Naive thymus-derived CD4-positive, alpha-beta T cell (primary cell): ENCODE measurements around the gene DPP6. TPM values are rescaled to one million over a fixed set of nuclear protein-coding genes. Genes with fewer than 3 reads are reported as not detected.

ENCODE experiments used
- ATAC-seq: fragments of 150-1000 bp; cut with Tn5 transposase; 2 replicates; pipeline ENCODE4 v1.10.0; 2021; ENCODE audit warnings: mild to moderate bottlenecking, moderate library complexity
- CTCF ChIA-PET: fragments of 350-600 bp; sonication (Branson Sonifier 250); formaldehyde crosslinking; loops from one replicate; lab custom pipeline; 2021; ENCODE audit warnings: antibody characterized with exemption; lab: Charles Lee
- POLR2A ChIA-PET: fragments of 350-600 bp; sonication (Branson Sonifier 250); formaldehyde crosslinking; loops from one replicate; lab custom pipeline; 2021; ENCODE audit warnings: antibody characterized with exemption, inconsistent platforms; lab: Charles Lee
- DNase-seq, 9 donors: peaks; one replicate each; pipeline versions ENCODE4 v3.0.0 to v3.0.0-alpha.2; 2020 to 2022; ENCODE audit warnings: mixed read lengths in 1 of 9
- H3K27ac ChIP-seq: one replicate; pipeline ENCODE4 v1.7.0; 2013; ENCODE audit warnings: mild to moderate bottlenecking, low read depth, low read length, moderate library complexity
- H3K27me3 ChIP-seq, 2 donors: one replicate each; pipeline ENCODE4 v1.7.0; 2013; ENCODE audit warnings: low read length in 2 of 2, mild to moderate bottlenecking in 2 of 2, moderate library complexity in 2 of 2; ENCODE audit not compliant: control insufficient read depth in 2 of 2, insufficient read depth in 2 of 2
- H3K36me3 ChIP-seq, 3 experiments: 1 replicate in 2 of 3; 2 replicates in 1 of 3; pipeline ENCODE4 v1.7.0; 2013; ENCODE audit warnings: low read length in 3 of 3, mild to moderate bottlenecking in 3 of 3, moderate library complexity in 1 of 3; ENCODE audit not compliant: insufficient read depth in 3 of 3, control insufficient read depth in 2 of 3
- H3K4me1 ChIP-seq, 2 donors: one replicate each; pipeline ENCODE4 v1.7.0; 2013; ENCODE audit warnings: low read length in 2 of 2, mild to moderate bottlenecking in 2 of 2, moderate library complexity in 1 of 2; ENCODE audit not compliant: control insufficient read depth in 2 of 2, insufficient read depth in 2 of 2
- H3K4me3 ChIP-seq: 2 replicates; pipeline ENCODE4 v1.7.0; 2013; ENCODE audit warnings: mild to moderate bottlenecking, low read length
- H3K9me3 ChIP-seq, 3 experiments: 1 replicate in 2 of 3; 2 replicates in 1 of 3; pipeline ENCODE4 v1.7.0; 2013; ENCODE audit warnings: low read length in 3 of 3; ENCODE audit not compliant: control insufficient read depth in 2 of 3
- H3K27ac Mint-ChIP-seq, 9 donors: one replicate each; pipeline ENCODE4 v1.8.0; 2020 to 2022; ENCODE audit warnings: mixed read lengths in 9 of 9, mild to moderate bottlenecking in 8 of 9, moderate library complexity in 5 of 9, inconsistent platforms in 2 of 9
- H3K27me3 Mint-ChIP-seq, 5 donors: one replicate each; pipeline ENCODE4 v1.8.0; 2021 to 2022; ENCODE audit warnings: mixed read lengths in 5 of 5, mild to moderate bottlenecking in 1 of 5
- H3K36me3 Mint-ChIP-seq, 5 donors: one replicate each; pipeline ENCODE4 v1.8.0; 2020 to 2022; ENCODE audit warnings: mixed read lengths in 5 of 5, mild to moderate bottlenecking in 3 of 5, inconsistent platforms in 1 of 5
- H3K4me1 Mint-ChIP-seq, 7 donors: one replicate each; pipeline ENCODE4 v1.8.0; 2020 to 2022; ENCODE audit warnings: mixed read lengths in 7 of 7, mild to moderate bottlenecking in 3 of 7, inconsistent platforms in 1 of 7
- H3K4me3 Mint-ChIP-seq, 10 donors: one replicate each; pipeline ENCODE4 v1.8.0; 2020 to 2022; ENCODE audit warnings: mild to moderate bottlenecking in 10 of 10, mixed read lengths in 10 of 10, moderate library complexity in 6 of 10, inconsistent platforms in 2 of 10
- H3K9me3 Mint-ChIP-seq, 11 donors: one replicate each; pipeline ENCODE4 v1.8.0; 2020 to 2022; ENCODE audit warnings: mixed read lengths in 11 of 11, mild to moderate bottlenecking in 4 of 11, inconsistent platforms in 1 of 11, moderate library complexity in 1 of 11
- intact Hi-C, 2 donors: fragments of 100-400 bp; cut with micrococcal nuclease; formaldehyde crosslinking; loops; one replicate each; pipeline ENCODE4 v1.15.1; 2023
- polyA plus RNA-seq, 2 donors: library from polyadenylated mRNA; unstranded; fragments of 300-500 nt; fragmentation: Illumina TruSeq; gene quantifications; one replicate each; pipeline ENCODE4 v1.2.3, GENCODE V29; 2021
- total RNA-seq, 6 experiments: library from RNA in 5 of 6; stranded (reverse) in 5 of 6; gene quantifications; 1 replicate in 5 of 6; 2 replicates in 1 of 6; pipeline ENCODE4 v1.2.3 and lab custom pipeline; 2021 to 2026

Gene DPP6
- total and polyA plus RNA-seq, 7 experiments from 2014 or later, result not detected

DNA sequence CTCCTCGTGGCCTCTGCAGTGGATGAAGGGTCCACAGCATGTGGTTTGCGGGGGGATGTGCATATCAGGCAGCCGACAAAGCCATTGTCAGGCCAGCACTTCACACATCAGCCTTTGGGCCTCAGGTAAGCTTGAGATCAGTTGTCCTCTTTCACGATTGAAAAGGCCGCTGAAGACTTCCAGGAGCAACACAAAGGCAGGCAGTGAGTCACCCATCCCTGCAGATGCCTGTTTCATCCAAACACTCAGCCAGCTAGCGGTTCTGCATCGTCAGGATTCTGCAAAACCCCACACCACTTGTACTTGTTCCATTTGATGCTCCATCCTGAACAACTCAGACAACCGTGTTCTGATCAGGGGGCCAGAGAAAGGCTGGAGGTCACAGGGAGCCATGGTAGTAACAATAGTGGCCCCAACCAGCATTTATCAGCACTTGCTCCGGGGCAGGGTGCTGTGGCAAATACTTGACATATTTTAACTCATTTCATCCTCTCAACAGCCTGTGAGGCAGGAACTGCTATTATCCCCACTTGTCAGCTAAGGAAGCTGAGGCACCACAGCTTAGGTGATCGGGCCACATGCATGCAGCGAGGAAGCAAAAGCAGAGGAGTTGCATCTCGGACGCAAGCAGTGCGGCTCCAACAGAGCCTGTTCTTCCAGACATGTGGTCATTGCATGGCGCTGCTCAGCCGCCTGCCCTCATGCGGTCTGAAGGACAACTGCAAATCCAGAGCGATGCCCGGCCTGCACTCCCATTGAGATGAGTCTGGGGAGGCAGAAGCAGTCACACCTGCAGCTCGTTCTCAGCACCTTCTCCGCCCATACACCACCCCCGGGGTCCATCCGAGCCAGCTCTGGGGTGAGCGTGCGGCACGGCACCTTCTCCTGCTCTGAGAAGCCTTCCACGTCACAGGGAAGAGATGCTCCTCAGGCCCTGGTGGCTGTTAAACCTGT is 805.8 kb downstream of the DPP6 start:
- no peak for DNase-seq

DNA sequence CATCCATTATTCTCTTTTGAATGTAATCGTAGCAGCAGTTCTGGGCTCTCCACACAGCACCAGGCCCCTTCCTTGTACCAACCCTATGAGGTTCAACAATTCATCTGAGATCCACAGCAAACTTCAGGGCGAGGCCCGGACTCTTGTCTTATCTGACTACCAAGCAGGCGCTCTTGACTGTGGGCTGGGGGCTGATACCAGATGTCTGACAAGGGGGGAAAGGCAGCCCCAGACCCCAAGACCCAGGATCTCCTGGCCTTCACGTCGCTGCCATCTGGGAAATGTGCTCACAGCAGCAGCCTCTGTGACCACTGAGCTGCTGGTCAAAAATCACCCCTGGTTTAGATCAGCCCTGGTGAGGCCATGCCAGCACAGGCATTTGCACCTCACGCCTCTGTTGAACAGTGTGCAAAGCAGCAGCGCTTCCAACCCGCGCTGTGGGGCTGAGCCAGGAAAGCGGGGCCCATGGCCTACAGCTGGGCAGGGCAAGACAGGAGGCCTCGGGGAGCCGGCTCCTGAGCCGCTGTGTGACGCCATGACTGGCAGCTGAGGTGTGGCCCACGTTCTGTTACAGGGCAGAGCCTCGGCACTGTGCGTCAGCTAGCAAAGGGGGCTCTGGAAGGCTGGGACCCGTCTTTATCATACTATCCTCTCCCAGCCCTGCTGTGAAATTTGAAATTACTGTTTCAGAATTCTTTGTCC is 806.8 kb downstream of the DPP6 start:
- POLR2A ChIA-PET, result no interaction called here
- Mint-ChIP-seq H3K27ac (no peak overlapping the region), H3K9me3 (no peaks in the 10 kb centered on the region), H3K4me1 (no peaks in the 10 kb centered on the region), H3K36me3 (no peaks in the 10 kb centered on the region), H3K27me3 (peaks cover 0 to 15% (median 0%) of the 10 kb centered on the region in 5 donors), H3K4me3 (no peak overlapping the region)
- Histone ChIP-seq H3K9me3 (no peaks in the 10 kb centered on the region), H3K36me3 (no peaks in the 10 kb centered on the region), H3K4me1 (no peaks in the 10 kb centered on the region), H3K27ac (no peak overlapping the region), H3K4me3 (no peak overlapping the region), H3K27me3 (no peaks in the 10 kb centered on the region)
- DNase-seq (no peak), ATAC-seq (no peak)
- CTCF ChIA-PET, result no interaction called here
- intact Hi-C loops, result no loop called here

More for the DNA sequence above, 805.8 kb downstream of the DPP6 start:
- Mint-ChIP-seq H3K27me3 (peaks cover 0 to 15% (median 0%) of the 10 kb centered on the region in 5 donors), H3K9me3 (no peaks in the 10 kb centered on the region), H3K36me3 (no peaks in the 10 kb centered on the region), H3K4me3 (no peak overlapping the region), H3K27ac (no peak overlapping the region), H3K4me1 (no peaks in the 10 kb centered on the region)
- CTCF ChIA-PET, result no interaction called here
- no peaks in the 10 kb centered on the region for H3K4me1 ChIP-seq
- no peaks in the 10 kb centered on the region for H3K36me3 ChIP-seq
- no peak for ATAC-seq
- POLR2A ChIA-PET, result no interaction called here
- H3K9me3 ChIP-seq, result no peaks in the 10 kb centered on the region
- intact Hi-C loops, result no loop called here
- H3K4me3 ChIP-seq, result no peak overlapping the region
- no peaks in the 10 kb centered on the region for H3K27me3 ChIP-seq
- no peak overlapping the region for H3K27ac ChIP-seq

DNA sequence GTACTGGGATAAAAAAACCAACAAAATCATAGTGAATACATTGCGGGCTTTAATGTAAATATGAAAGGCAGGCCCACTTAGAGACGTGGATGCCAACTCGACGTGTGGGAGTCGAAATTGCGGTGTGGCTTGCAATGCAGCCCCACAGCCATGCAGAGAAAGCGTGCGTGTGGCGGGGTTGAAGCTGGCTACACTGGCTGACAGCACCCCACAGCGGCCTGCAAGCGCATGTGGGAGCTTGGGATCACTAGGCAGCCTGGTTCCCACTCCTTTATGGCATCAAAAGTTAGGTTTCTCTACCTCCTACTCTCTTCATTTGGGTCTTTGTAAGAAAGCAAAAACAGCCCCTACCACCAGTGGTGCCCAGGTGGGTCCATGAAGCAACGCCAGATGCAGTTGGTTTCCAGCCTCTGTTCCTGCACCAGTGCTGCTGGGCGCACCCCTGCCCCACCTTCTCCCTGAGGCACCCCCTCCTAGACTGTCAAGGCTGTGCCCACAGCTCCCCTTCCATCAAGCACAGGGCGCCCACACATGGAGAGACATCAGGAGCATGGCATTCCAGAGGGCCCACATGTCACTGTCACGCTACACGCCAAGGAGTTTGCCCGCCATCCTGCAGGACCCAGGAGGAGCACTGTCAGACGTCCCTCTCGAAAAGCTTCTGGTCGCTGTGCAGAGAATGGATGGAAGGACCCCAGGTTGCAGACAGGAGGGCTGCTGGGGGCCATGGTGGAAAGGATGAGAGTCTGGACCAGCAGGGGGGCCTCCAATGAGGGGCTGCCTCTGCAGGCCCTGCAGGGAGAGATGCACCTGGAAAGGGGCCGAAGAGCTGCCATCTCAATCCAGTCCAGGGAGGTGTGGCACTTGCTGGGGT is 807.8 kb downstream of the DPP6 start:
- Histone ChIP-seq H3K4me3 (no peak overlapping the region), H3K9me3 (no peaks in the 10 kb centered on the region), H3K27me3 (no peaks in the 10 kb centered on the region), H3K36me3 (no peaks in the 10 kb centered on the region), H3K27ac (no peak overlapping the region), H3K4me1 (no peaks in the 10 kb centered on the region)
- CTCF ChIA-PET, result no interaction called here
- intact Hi-C loops, result no loop called here
- H3K36me3 Mint-ChIP-seq, result no peaks in the 10 kb centered on the region
- DNase-seq (no peak), ATAC-seq (no peak)
- H3K4me3 Mint-ChIP-seq, result no peak overlapping the region
- no peaks in the 10 kb centered on the region for H3K9me3 Mint-ChIP-seq
- POLR2A ChIA-PET, result no interaction called here
- no peak overlapping the region for H3K27ac Mint-ChIP-seq
- no peaks in the 10 kb centered on the region for H3K4me1 Mint-ChIP-seq
- H3K27me3 Mint-ChIP-seq, result peaks cover 0 to 20% (median 0%) of the 10 kb centered on the region in 5 donors

DNA sequence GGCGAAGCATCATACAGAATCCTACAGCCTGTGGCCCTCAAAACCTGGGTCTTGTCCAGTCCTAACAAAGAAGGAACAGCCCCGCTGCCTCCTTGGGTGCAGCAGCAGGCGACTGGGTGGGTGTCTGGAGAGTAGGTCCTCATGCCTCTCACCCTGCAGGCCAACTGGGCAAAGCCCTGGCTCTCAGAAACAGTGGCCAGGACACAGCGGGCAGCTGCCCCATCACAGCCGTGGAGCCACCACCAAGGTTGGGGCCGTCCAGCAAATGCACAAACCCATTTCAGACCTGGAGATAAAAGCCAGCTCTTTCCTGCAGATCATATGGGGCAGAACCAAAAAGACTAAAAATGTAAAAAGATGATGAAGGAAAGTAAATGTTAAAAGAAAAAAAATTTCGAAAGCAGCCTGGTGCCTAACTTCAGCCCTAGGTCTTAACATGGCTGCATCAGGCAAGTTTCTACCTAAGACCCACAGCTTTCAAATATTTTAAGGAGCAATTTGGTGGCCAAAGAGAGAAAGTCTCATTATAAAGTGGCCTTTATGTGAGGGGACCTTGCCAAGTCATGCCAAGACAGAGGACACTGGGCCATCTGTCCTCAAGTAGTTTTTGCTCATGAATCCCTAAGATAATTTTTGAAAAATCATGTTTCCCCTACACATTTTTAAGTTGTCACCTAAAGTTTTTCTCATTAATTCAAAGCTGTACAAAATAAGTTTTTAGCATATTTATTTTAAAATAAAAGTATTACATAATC is 808.6 kb downstream of the DPP6 start:
- no peak overlapping the region for H3K4me3 ChIP-seq
- ChIA-PET CTCF (no interaction called here), POLR2A (no interaction called here)
- ATAC-seq (no peak), DNase-seq (no peak)
- Mint-ChIP-seq H3K4me1 (no peaks in the 10 kb centered on the region), H3K36me3 (no peaks in the 10 kb centered on the region), H3K4me3 (no peak overlapping the region), H3K27ac (no peak overlapping the region), H3K27me3 (peaks cover 0 to 26% (median 0%) of the 10 kb centered on the region in 5 donors), H3K9me3 (no peaks in the 10 kb centered on the region)
- no peaks in the 10 kb centered on the region for H3K36me3 ChIP-seq
- H3K27me3 ChIP-seq, result no peaks in the 10 kb centered on the region
- no peaks in the 10 kb centered on the region for H3K4me1 ChIP-seq
- H3K27ac ChIP-seq, result no peak overlapping the region
- no peaks in the 10 kb centered on the region for H3K9me3 ChIP-seq
- intact Hi-C loops, result no loop called here

DNA sequence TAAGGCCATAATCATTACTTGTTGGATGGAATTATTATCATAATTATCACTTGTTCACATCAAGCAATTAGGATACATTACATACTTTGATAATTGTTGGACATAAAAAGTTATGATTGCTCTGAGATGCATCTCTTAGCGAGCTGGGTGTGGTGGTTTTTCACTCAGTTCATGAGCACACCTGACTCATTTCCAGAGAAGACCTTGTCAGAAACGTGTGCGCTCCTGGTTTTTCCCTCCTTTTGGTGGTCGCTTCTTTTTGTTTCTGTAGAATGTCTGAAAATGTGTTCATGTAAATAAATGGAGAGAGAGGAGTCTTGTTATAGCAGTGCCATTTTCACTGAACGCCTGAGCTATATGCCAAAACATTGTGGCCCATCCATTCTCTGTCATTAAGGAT is 809.4 kb downstream of the DPP6 start:
- Mint-ChIP-seq H3K4me1 (no peaks in the 10 kb centered on the region), H3K27ac (no peak overlapping the region), H3K9me3 (no peaks in the 10 kb centered on the region), H3K36me3 (no peaks in the 10 kb centered on the region), H3K27me3 (peaks cover 0 to 33% (median 2%) of the 10 kb centered on the region in 5 donors), H3K4me3 (no peak overlapping the region)
- no peaks in the 10 kb centered on the region for H3K27me3 ChIP-seq
- no peak overlapping the region for H3K4me3 ChIP-seq
- no peaks in the 10 kb centered on the region for H3K36me3 ChIP-seq
- no peak for DNase-seq
- ChIA-PET POLR2A (no interaction called here), CTCF (no interaction called here)
- intact Hi-C loops, result no loop called here
- no peaks in the 10 kb centered on the region for H3K4me1 ChIP-seq
- H3K27ac ChIP-seq, result no peak overlapping the region
- ATAC-seq, result no peak
- no peaks in the 10 kb centered on the region for H3K9me3 ChIP-seq

DNA sequence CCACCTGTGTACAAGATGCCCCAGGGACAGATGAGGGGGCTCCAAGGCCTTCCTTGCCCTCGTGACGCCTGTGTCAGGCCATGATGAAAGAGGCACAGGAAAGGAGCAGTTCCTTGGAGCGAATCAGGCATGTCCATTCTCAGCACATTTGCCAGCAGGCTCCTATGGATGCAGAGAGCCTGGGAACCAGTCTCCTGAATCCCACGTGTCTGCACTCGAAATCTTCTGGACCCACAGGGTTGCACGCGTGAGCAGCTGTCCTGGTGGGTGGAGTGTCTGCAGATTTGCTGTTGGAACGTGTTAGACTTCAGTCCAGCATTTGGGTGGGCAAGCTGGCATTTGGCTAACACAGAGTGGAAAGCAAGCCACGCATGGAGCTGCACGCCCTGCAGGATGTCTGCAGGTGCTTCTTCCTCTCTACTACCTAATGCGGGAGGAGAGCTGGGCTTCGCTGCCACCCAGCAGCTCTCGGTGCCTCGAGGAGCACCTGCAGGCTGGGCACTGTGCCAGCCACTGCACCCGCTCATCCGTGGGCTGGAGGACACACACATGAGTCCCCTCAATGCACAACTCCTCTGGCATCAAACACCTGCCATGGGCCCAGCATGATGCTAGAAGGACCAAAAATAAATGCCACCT is 810.1 kb downstream of the DPP6 start:
- Histone ChIP-seq H3K4me3 (no peak overlapping the region), H3K4me1 (no peaks in the 10 kb centered on the region), H3K27ac (no peak overlapping the region), H3K9me3 (no peaks in the 10 kb centered on the region), H3K27me3 (no peaks in the 10 kb centered on the region), H3K36me3 (no peaks in the 10 kb centered on the region)
- Mint-ChIP-seq H3K4me3 (no peak overlapping the region), H3K36me3 (no peaks in the 10 kb centered on the region), H3K27ac (no peak overlapping the region), H3K4me1 (no peaks in the 10 kb centered on the region), H3K27me3 (peaks cover 3 to 40% (median 8%) of the 10 kb centered on the region in 5 donors), H3K9me3 (no peaks in the 10 kb centered on the region)
- ATAC-seq, result no peak
- ChIA-PET POLR2A (no interaction called here), CTCF (no interaction called here)
- DNase-seq, result no peak
- intact Hi-C loops, result no loop called here
